DND-41 (cell line): ENCODE data around the gene GCLC.

Experiments
- CTCF ChIP-seq: IDR thresholded peaks from 2 replicates; pipeline ENCODE4 v1.5.1; 2012; ENCODE audit warnings: borderline replicate concordance, low read length, moderate library complexity, mild to moderate bottlenecking; ENCODE audit not compliant: poor library complexity, severe bottlenecking; ENCODE audit errors: extremely low read depth
- EZH2 ChIP-seq: IDR thresholded peaks from 3 replicates; pipeline ENCODE4 v1.6.1; 2012; ENCODE audit warnings: borderline replicate concordance, low read depth, mild to moderate bottlenecking, moderate library complexity, low read length, inconsistent platforms; ENCODE audit not compliant: severe bottlenecking

- no peak for TF ChIP-seq CTCF
- TF ChIP-seq EZH2: no peak
These were observed 14.6 kb downstream of the GCLC start for GRCh38 chr6:53530346-53530745.
